IMR-90 (cell line): ENCODE results near the gene COL18A1.

Experiments
- BHLHE40 ChIP-seq: fragments of 150-350 bp; IDR thresholded peaks from 2 replicates; pipeline ENCODE4 v1.6.1; 2016; ENCODE audit warnings: mild to moderate bottlenecking, low read depth, low read length
- CHD1 ChIP-seq: IDR thresholded peaks from 2 replicates; pipeline ENCODE4 v1.6.1; 2012; ENCODE audit warnings: low read depth, low read length, improper control_type of control experiment
- MAZ ChIP-seq: IDR thresholded peaks from 2 replicates; pipeline ENCODE4 v1.6.1; 2012; ENCODE audit warnings: low read depth, mild to moderate bottlenecking, low read length, improper control_type of control experiment, moderate library complexity, borderline replicate concordance
- MXI1 ChIP-seq: IDR thresholded peaks from 2 replicates; pipeline ENCODE4 v1.6.1; 2012; ENCODE audit warnings: low read depth, mild to moderate bottlenecking, low read length, moderate library complexity, borderline replicate concordance
- NFE2L2 ChIP-seq: fragments of 150-350 bp; IDR thresholded peaks from 2 replicates; pipeline ENCODE4 v1.6.1; 2016; ENCODE audit warnings: low read depth, mild to moderate bottlenecking, low read length
- POLR2A ChIP-seq: IDR thresholded peaks from 2 replicates; pipeline ENCODE4 v1.6.1; 2012; ENCODE audit warnings: mild to moderate bottlenecking, low read depth, low read length
- RCOR1 ChIP-seq: IDR thresholded peaks from 2 replicates; pipeline ENCODE4 v1.6.1; 2012; ENCODE audit warnings: mild to moderate bottlenecking, low read length, improper control_type of control experiment; ENCODE audit not compliant: insufficient replicate concordance
- TF ChIP-seq, protein P1 (sequence below): conservative IDR thresholded peaks from 2 replicates; pipeline ENCODE4 v1.5.1; 2012; ENCODE audit warnings: mild to moderate bottlenecking, low read depth, low read length, improper control_type of control experiment
- TF ChIP-seq, protein P2 (sequence below): fragments of 150-350 bp; IDR thresholded peaks from 2 replicates; pipeline ENCODE4 v1.6.1; 2016; ENCODE audit warnings: low read depth, mild to moderate bottlenecking, low read length, moderate library complexity, borderline replicate concordance
- TF ChIP-seq, protein P3 (sequence below): fragments of 150-350 bp; IDR thresholded peaks from 2 replicates; pipeline ENCODE4 v1.6.1; 2017; ENCODE audit warnings: mild to moderate bottlenecking, antibody characterized with exemption, low read length, low read depth

DNA sequence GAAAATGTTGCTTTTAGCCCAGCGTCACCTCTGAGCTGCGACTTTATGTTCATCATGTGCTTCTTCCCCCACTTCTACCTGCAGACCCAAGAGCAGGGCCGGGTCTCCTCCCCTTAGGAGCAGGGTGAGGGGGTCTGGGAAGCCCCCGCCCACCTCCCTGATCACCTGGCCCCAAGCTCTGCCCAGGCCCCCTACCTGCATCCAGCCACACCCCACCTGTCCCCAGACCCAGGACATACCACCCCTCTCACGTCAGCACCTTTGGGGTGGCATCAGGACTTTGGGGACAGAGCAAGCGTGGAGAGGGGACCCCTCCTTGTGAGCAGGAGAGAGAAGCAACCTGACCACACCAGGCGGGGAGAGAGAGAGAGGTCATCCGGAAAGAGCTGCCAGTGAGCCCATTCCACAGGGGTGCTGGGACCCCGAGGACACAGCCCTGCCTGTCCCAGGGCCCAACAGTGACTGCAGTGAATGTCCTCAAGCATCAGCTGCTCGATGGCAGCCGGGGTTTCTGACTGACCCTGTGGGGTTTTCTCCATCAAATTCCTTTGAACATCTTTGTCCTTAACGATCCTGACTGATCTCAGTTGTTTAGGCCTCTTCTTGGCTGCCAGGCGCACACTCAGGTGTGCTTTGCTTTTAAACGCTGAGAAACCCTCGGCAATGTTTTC, 42.8 kb upstream of the COL18A1 start:
- TF ChIP-seq, protein P1, sequence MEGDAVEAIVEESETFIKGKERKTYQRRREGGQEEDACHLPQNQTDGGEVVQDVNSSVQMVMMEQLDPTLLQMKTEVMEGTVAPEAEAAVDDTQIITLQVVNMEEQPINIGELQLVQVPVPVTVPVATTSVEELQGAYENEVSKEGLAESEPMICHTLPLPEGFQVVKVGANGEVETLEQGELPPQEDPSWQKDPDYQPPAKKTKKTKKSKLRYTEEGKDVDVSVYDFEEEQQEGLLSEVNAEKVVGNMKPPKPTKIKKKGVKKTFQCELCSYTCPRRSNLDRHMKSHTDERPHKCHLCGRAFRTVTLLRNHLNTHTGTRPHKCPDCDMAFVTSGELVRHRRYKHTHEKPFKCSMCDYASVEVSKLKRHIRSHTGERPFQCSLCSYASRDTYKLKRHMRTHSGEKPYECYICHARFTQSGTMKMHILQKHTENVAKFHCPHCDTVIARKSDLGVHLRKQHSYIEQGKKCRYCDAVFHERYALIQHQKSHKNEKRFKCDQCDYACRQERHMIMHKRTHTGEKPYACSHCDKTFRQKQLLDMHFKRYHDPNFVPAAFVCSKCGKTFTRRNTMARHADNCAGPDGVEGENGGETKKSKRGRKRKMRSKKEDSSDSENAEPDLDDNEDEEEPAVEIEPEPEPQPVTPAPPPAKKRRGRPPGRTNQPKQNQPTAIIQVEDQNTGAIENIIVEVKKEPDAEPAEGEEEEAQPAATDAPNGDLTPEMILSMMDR: no peak
- TF ChIP-seq POLR2A (no peak), MAZ (no peak), NFE2L2 (no peak), RCOR1 (no peak), CHD1 (no peak), MXI1 (no peak), BHLHE40 (no peak)
- TF ChIP-seq, protein P2, sequence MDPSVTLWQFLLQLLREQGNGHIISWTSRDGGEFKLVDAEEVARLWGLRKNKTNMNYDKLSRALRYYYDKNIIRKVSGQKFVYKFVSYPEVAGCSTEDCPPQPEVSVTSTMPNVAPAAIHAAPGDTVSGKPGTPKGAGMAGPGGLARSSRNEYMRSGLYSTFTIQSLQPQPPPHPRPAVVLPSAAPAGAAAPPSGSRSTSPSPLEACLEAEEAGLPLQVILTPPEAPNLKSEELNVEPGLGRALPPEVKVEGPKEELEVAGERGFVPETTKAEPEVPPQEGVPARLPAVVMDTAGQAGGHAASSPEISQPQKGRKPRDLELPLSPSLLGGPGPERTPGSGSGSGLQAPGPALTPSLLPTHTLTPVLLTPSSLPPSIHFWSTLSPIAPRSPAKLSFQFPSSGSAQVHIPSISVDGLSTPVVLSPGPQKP: no peak
- TF ChIP-seq, protein P3, sequence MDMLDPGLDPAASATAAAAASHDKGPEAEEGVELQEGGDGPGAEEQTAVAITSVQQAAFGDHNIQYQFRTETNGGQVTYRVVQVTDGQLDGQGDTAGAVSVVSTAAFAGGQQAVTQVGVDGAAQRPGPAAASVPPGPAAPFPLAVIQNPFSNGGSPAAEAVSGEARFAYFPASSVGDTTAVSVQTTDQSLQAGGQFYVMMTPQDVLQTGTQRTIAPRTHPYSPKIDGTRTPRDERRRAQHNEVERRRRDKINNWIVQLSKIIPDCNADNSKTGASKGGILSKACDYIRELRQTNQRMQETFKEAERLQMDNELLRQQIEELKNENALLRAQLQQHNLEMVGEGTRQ: no peak
